Hepatocyte (in vitro differentiated cells): ENCODE results near the gene OTOA.
"Not testable (repeated sequence)": the region's sequence is repeated elsewhere in the genome, so short reads cannot be mapped to it uniquely, and the experiment has no call there.

ENCODE experiments used
- EZH2 ChIP-seq: fragments of 200-600 bp; sonication (generic); IDR thresholded peaks from 2 replicates; pipeline ENCODE4 v1.6.1; 2016; ENCODE audit warnings: antibody characterized with exemption, mild to moderate bottlenecking, borderline replicate concordance
- EZH2phosphoT487 ChIP-seq: fragments of 200-600 bp; sonication (generic); IDR thresholded peaks from one replicate; pipeline ENCODE4 v1.6.1; 2018; ENCODE audit warnings: antibody characterized with exemption, mild to moderate bottlenecking, low read depth, moderate library complexity; ENCODE audit not compliant: unreplicated experiment, severe bottlenecking
- TF ChIP-seq, protein P1 (sequence below): fragments of 200-600 bp; sonication (generic); IDR thresholded peaks from 2 replicates; pipeline ENCODE4 v1.5.1; 2016; ENCODE audit warnings: antibody characterized with exemption, mild to moderate bottlenecking; ENCODE audit not compliant: poor library complexity

- TF ChIP-seq EZH2, EZH2phosphoT487: not testable (repeated sequence)
- TF ChIP-seq, protein P1, sequence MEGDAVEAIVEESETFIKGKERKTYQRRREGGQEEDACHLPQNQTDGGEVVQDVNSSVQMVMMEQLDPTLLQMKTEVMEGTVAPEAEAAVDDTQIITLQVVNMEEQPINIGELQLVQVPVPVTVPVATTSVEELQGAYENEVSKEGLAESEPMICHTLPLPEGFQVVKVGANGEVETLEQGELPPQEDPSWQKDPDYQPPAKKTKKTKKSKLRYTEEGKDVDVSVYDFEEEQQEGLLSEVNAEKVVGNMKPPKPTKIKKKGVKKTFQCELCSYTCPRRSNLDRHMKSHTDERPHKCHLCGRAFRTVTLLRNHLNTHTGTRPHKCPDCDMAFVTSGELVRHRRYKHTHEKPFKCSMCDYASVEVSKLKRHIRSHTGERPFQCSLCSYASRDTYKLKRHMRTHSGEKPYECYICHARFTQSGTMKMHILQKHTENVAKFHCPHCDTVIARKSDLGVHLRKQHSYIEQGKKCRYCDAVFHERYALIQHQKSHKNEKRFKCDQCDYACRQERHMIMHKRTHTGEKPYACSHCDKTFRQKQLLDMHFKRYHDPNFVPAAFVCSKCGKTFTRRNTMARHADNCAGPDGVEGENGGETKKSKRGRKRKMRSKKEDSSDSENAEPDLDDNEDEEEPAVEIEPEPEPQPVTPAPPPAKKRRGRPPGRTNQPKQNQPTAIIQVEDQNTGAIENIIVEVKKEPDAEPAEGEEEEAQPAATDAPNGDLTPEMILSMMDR: not testable (repeated sequence)
These were observed 105.5 kb downstream of the OTOA start for GRCh38 chr16:21769284-21769683.
